DOHH2 (cell line): ENCODE measurements around the gene SLC1A3.

ENCODE experiments used
- CTCF ChIP-seq: fragments of 200-600 bp; sonication (generic); IDR thresholded peaks from one replicate; pipeline ENCODE4 v1.5.1; 2014; ENCODE audit warnings: antibody characterized with exemption, mild to moderate bottlenecking, low read depth, low read length; ENCODE audit not compliant: poor library complexity, severe bottlenecking
- EZH2phosphoT487 ChIP-seq: fragments of 200-600 bp; sonication (generic); IDR thresholded peaks from 2 replicates; pipeline ENCODE4 v1.6.1; 2017; ENCODE audit warnings: borderline replicate concordance, mild to moderate bottlenecking, antibody characterized with exemption, low read length, moderate library complexity, mixed read lengths

- TF ChIP-seq CTCF = no peak
- no peak for TF ChIP-seq EZH2phosphoT487
Measured at GRCh38 chr5:36691696-36692371, 85.4 kb downstream of the SLC1A3 start.
